Measurements from ENCODE around the gene NRIP3.

DNA sequence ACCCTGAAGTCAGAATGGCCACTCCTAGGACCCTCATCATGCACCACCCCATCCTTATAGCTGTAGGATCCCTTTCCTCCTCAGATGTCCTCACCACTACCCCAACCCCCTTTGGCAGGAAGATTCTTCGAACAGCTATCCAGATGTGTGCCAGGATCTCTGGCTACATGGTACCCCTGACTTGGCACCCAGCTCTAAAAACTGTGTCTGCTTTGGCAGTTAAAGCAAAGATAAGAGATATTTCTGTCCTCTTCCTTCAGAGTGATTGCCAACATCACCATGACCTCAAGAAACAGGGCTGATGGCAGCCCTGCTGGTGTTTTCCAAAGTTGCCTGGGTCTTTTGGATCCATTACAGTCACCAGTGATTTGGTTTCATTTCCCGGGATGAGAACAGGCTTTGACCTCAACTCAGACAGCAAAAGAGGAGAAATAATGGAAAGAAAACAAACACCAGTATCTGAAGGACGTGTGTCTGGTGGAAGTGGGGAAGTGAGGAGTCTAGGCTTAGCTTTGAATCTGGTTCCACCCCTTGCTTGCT is 4.3 kb upstream of the NRIP3 start:
- TF ChIP-seq, protein P1, sequence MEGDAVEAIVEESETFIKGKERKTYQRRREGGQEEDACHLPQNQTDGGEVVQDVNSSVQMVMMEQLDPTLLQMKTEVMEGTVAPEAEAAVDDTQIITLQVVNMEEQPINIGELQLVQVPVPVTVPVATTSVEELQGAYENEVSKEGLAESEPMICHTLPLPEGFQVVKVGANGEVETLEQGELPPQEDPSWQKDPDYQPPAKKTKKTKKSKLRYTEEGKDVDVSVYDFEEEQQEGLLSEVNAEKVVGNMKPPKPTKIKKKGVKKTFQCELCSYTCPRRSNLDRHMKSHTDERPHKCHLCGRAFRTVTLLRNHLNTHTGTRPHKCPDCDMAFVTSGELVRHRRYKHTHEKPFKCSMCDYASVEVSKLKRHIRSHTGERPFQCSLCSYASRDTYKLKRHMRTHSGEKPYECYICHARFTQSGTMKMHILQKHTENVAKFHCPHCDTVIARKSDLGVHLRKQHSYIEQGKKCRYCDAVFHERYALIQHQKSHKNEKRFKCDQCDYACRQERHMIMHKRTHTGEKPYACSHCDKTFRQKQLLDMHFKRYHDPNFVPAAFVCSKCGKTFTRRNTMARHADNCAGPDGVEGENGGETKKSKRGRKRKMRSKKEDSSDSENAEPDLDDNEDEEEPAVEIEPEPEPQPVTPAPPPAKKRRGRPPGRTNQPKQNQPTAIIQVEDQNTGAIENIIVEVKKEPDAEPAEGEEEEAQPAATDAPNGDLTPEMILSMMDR (IDR thresholded peaks at IDR 0.05; ENCODE audit: low read depth, low read length, missing input control) = no peak
- TF ChIP-seq HNF4A (conservative IDR thresholded peaks at IDR 0.05) = no peak

All from liver (tissue), 3 donors.